ENCODE results near the gene DENND6A.

DNA sequence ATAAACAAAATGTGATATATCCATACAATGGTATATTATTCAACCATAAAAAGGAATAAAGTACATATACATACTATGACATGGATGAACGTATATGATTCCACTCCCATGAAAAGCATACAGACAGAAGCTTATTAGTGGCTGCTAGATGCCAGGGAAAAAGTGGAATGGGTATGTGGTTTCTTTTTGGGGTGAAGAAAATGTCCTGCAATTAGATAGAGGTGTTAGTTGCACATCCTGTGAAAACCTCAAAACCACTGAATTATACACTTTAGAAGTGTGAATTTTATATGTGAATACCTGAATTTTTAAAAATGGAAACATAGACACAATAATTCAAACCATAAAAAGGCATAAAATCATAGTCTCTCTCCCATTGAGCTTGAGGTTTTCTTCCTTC is 11.2 kb downstream of the DENND6A start:
- TF ChIP-seq, protein P1, sequence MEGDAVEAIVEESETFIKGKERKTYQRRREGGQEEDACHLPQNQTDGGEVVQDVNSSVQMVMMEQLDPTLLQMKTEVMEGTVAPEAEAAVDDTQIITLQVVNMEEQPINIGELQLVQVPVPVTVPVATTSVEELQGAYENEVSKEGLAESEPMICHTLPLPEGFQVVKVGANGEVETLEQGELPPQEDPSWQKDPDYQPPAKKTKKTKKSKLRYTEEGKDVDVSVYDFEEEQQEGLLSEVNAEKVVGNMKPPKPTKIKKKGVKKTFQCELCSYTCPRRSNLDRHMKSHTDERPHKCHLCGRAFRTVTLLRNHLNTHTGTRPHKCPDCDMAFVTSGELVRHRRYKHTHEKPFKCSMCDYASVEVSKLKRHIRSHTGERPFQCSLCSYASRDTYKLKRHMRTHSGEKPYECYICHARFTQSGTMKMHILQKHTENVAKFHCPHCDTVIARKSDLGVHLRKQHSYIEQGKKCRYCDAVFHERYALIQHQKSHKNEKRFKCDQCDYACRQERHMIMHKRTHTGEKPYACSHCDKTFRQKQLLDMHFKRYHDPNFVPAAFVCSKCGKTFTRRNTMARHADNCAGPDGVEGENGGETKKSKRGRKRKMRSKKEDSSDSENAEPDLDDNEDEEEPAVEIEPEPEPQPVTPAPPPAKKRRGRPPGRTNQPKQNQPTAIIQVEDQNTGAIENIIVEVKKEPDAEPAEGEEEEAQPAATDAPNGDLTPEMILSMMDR (conservative IDR thresholded peaks at IDR 0.05 in 1 of 2, IDR thresholded peaks at IDR 0.05 in 1 of 2; ENCODE audit: low read depth in 1 of 2, low read length in 2 of 2) = no peak
- TF ChIP-seq EZH2 (IDR thresholded peaks at IDR 0.05; ENCODE audit: low read length, missing control alignments) = no peak

All from fibroblast of lung (primary cell).